ENCODE measurements around the gene TAGLN2.
"Not testable (repeated sequence)": the region's sequence is repeated elsewhere in the genome, so short reads cannot be mapped to it uniquely, and the experiment has no call there.

Gene TAGLN2

GRCh38 chr1:159917533-159918351 is 7.6 kb downstream of the TAGLN2 start:
- peaks cover 36 to 37% of the 10 kb centered on the region in 2 donors for H3K36me3 ChIP-seq (ENCODE audit: control insufficient read depth in 1 of 2, insufficient read depth in 2 of 2, low read length in 2 of 2)
- no peak overlapping the region for H3K27ac ChIP-seq (ENCODE audit: low read length)
- H3K4me1 ChIP-seq (ENCODE audit: control insufficient read depth in 1 of 2, insufficient read depth in 2 of 2, low read length in 2 of 2), result peaks cover 20 to 49% of the 10 kb centered on the region in 2 donors
- no peaks in the 10 kb centered on the region for H3K27me3 ChIP-seq (ENCODE audit: low read depth, low read length)
- no peaks in the 10 kb centered on the region for H3K9me3 ChIP-seq (ENCODE audit: control insufficient read depth in 1 of 2, low read length in 2 of 2)
- H3K4me3 ChIP-seq (ENCODE audit: low read depth in 1 of 2, low read length in 2 of 2), result no peak overlapping the region

GRCh38 chr1:159916242-159917051 is 8.9 kb downstream of the TAGLN2 start:
- no peak overlapping the region for H3K27ac ChIP-seq (ENCODE audit: low read length)
- no peak overlapping the region for H3K4me3 ChIP-seq (ENCODE audit: low read depth in 1 of 2, low read length in 2 of 2)

GRCh38 chr1:159915571-159916241 is 9.6 kb downstream of the TAGLN2 start:
- Histone ChIP-seq H3K4me3 (ENCODE audit: low read depth in 1 of 2, low read length in 2 of 2) (no peak overlapping the region), H3K36me3 (ENCODE audit: control insufficient read depth in 1 of 2, insufficient read depth in 2 of 2, low read length in 2 of 2) (peaks cover 32 to 36% of the 10 kb centered on the region in 2 donors), H3K9me3 (ENCODE audit: control insufficient read depth in 1 of 2, low read length in 2 of 2) (no peaks in the 10 kb centered on the region), H3K4me1 (ENCODE audit: control insufficient read depth in 1 of 2, insufficient read depth in 2 of 2, low read length in 2 of 2) (peaks cover 5 to 42% of the 10 kb centered on the region in 2 donors), H3K27me3 (ENCODE audit: low read depth, low read length) (no peaks in the 10 kb centered on the region), H3K27ac (ENCODE audit: low read length) (no peak overlapping the region)

More at GRCh38 chr1:159916242-159917051, 8.9 kb downstream of the TAGLN2 start:
- no peaks in the 10 kb centered on the region for H3K9me3 ChIP-seq (ENCODE audit: control insufficient read depth in 1 of 2, low read length in 2 of 2)
- no peaks in the 10 kb centered on the region for H3K27me3 ChIP-seq (ENCODE audit: low read depth, low read length)
- peaks cover 36 to 37% of the 10 kb centered on the region in 2 donors for H3K36me3 ChIP-seq (ENCODE audit: control insufficient read depth in 1 of 2, insufficient read depth in 2 of 2, low read length in 2 of 2)
- H3K4me1 ChIP-seq (ENCODE audit: control insufficient read depth in 1 of 2, insufficient read depth in 2 of 2, low read length in 2 of 2), result peaks cover 9 to 37% of the 10 kb centered on the region in 2 donors

GRCh38 chr1:159914252-159915018 is 10.9 kb downstream of the TAGLN2 start:
- H3K36me3 ChIP-seq (ENCODE audit: control insufficient read depth in 1 of 2, insufficient read depth in 2 of 2, low read length in 2 of 2), result peaks cover 19 to 23% of the 10 kb centered on the region in 2 donors
- H3K4me3 ChIP-seq (ENCODE audit: low read depth in 1 of 2, low read length in 2 of 2), result no peak overlapping the region
- H3K27ac ChIP-seq (ENCODE audit: low read length), result no peak overlapping the region
- H3K4me1 ChIP-seq (ENCODE audit: control insufficient read depth in 1 of 2, insufficient read depth in 2 of 2, low read length in 2 of 2), result peaks cover 11 to 39% of the 10 kb centered on the region in 2 donors
- H3K9me3 ChIP-seq (ENCODE audit: control insufficient read depth in 1 of 2, low read length in 2 of 2), result no peaks in the 10 kb centered on the region
- no peaks in the 10 kb centered on the region for H3K27me3 ChIP-seq (ENCODE audit: low read depth, low read length)

GRCh38 chr1:159913451-159914192 is 11.7 kb downstream of the TAGLN2 start:
- Histone ChIP-seq H3K4me1 (ENCODE audit: control insufficient read depth in 1 of 2, insufficient read depth in 2 of 2, low read length in 2 of 2) (peaks cover 11 to 31% of the 10 kb centered on the region in 2 donors), H3K9me3 (ENCODE audit: control insufficient read depth in 1 of 2, low read length in 2 of 2) (no peaks in the 10 kb centered on the region), H3K36me3 (ENCODE audit: control insufficient read depth in 1 of 2, insufficient read depth in 2 of 2, low read length in 2 of 2) (peaks cover 12 to 15% of the 10 kb centered on the region in 2 donors), H3K4me3 (ENCODE audit: low read depth in 1 of 2, low read length in 2 of 2) (no peak overlapping the region), H3K27ac (ENCODE audit: low read length) (peak overlapping the region; percentile 4), H3K27me3 (ENCODE audit: low read depth, low read length) (no peaks in the 10 kb centered on the region)

- H3K4me3 ChIP-seq (ENCODE audit: low read depth in 1 of 2, low read length in 2 of 2), result no peak overlapping the region
These were observed 13.8 kb downstream of the TAGLN2 start for GRCh38 chr1:159911326-159912070.

GRCh38 chr1:159908031-159908940 is 17.0 kb downstream of the TAGLN2 start:
- H3K4me3 ChIP-seq (ENCODE audit: low read depth in 1 of 2, low read length in 2 of 2), result no peak overlapping the region
- no peak overlapping the region for H3K27ac ChIP-seq (ENCODE audit: low read length)
- peaks cover 6 to 17% of the 10 kb centered on the region in 2 donors for H3K4me1 ChIP-seq (ENCODE audit: control insufficient read depth in 1 of 2, insufficient read depth in 2 of 2, low read length in 2 of 2)

More at GRCh38 chr1:159911326-159912070, 13.8 kb downstream of the TAGLN2 start:
- peaks cover 10 to 23% of the 10 kb centered on the region in 2 donors for H3K4me1 ChIP-seq (ENCODE audit: control insufficient read depth in 1 of 2, insufficient read depth in 2 of 2, low read length in 2 of 2)
- H3K9me3 ChIP-seq (ENCODE audit: control insufficient read depth in 1 of 2, low read length in 2 of 2), result no peaks in the 10 kb centered on the region
- H3K27ac ChIP-seq (ENCODE audit: low read length), result peak overlapping the region; percentile 34
- peaks cover 0 to 2% of the 10 kb centered on the region in 2 donors for H3K36me3 ChIP-seq (ENCODE audit: control insufficient read depth in 1 of 2, insufficient read depth in 2 of 2, low read length in 2 of 2)
- H3K27me3 ChIP-seq (ENCODE audit: low read depth, low read length), result no peaks in the 10 kb centered on the region

GRCh38 chr1:159906960-159907359 is 18.3 kb downstream of the TAGLN2 start:
- H3K36me3 ChIP-seq (ENCODE audit: control insufficient read depth in 1 of 2, insufficient read depth in 2 of 2, low read length in 2 of 2), result no peaks in the 10 kb centered on the region
- no peak overlapping the region for H3K4me3 ChIP-seq (ENCODE audit: low read depth in 1 of 2, low read length in 2 of 2)
- no peaks in the 10 kb centered on the region for H3K27me3 ChIP-seq (ENCODE audit: low read depth, low read length)
- no peak overlapping the region for H3K27ac ChIP-seq (ENCODE audit: low read length)
- peaks cover 6 to 17% of the 10 kb centered on the region in 2 donors for H3K4me1 ChIP-seq (ENCODE audit: control insufficient read depth in 1 of 2, insufficient read depth in 2 of 2, low read length in 2 of 2)
- peaks cover 0 to 4% of the 10 kb centered on the region in 2 donors for H3K9me3 ChIP-seq (ENCODE audit: control insufficient read depth in 1 of 2, low read length in 2 of 2)

More at GRCh38 chr1:159908031-159908940, 17.0 kb downstream of the TAGLN2 start:
- H3K9me3 ChIP-seq (ENCODE audit: control insufficient read depth in 1 of 2, low read length in 2 of 2), result peaks cover 0 to 4% of the 10 kb centered on the region in 2 donors
- no peaks in the 10 kb centered on the region for H3K27me3 ChIP-seq (ENCODE audit: low read depth, low read length)
- H3K36me3 ChIP-seq (ENCODE audit: control insufficient read depth in 1 of 2, insufficient read depth in 2 of 2, low read length in 2 of 2), result no peaks in the 10 kb centered on the region

GRCh38 chr1:159904036-159904435 is 21.3 kb downstream of the TAGLN2 start:
- H3K4me3 ChIP-seq (ENCODE audit: low read depth in 1 of 2, low read length in 2 of 2); H3K27me3 ChIP-seq (ENCODE audit: low read depth, low read length); H3K36me3 ChIP-seq (ENCODE audit: control insufficient read depth in 1 of 2, insufficient read depth in 2 of 2, low read length in 2 of 2); H3K27ac ChIP-seq (ENCODE audit: low read length); H3K9me3 ChIP-seq (ENCODE audit: control insufficient read depth in 1 of 2, low read length in 2 of 2): not testable (repeated sequence)
- peaks cover 5 to 15% of the 10 kb centered on the region in 2 donors for H3K4me1 ChIP-seq (ENCODE audit: control insufficient read depth in 1 of 2, insufficient read depth in 2 of 2, low read length in 2 of 2)

Measured in muscle layer of duodenum (tissue), 2 donors.